Cerebellar nuclear complex (tissue), 1 donor: ENCODE data around the gene ADAMTSL3.
A peak's percentile ranks its signal among the peaks of the same experiment; 100 is the strongest.

Source experiments
- DNase-seq, 2 experiments: peaks; one replicate each; lab custom pipeline; 2025; lab: John Stamatoyannopoulos, UW

ADAMTSL3 gene

DNA sequence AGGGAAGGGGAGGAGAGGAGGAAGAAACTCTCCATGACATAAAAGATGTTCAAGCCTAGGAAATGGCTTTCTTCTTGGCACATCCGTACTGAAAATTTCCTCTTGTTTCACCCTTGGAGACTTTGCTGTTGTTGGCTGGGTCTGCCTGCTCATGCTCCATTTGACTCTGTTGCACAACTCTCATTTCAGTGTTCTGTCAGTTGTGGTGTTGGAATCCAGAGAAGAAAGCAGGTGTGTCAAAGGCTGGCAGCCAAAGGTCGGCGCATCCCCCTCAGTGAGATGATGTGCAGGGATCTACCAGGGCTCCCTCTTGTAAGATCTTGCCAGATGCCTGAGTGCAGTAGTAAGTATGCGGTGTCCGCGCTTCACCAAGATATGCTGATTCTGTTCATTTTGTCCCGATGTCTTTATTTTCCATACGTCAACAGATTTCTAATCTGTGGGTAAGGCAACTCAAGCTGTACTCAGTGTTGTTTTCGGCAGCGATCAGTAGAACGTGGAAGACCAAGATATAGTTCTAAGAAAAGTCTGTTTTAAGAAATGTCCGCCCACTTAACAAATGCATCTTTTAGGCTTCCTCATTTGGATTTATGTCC, 316.5 kb downstream of the ADAMTSL3 start:
- DNase-seq, result no peak

DNA sequence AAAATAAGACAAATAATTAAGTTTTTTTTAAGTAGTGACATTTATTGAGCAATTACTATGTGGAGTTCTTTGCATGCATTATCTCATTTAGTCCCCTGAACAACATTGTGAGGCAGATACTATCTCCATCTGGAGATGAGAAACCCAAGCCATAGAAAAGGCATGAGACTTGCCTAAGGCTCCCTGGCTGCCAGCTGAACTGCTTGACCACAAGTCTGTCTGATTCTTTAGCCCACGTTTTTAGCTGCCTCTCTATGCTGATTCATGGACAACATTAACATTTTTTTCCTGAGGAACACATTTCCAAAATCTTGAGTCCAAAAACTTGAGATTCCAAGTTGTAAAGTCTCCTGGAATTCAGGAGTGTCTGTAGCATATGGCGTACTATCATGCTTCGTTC, 318.1 kb downstream of the ADAMTSL3 start:
- DNase-seq, result no peak

DNA sequence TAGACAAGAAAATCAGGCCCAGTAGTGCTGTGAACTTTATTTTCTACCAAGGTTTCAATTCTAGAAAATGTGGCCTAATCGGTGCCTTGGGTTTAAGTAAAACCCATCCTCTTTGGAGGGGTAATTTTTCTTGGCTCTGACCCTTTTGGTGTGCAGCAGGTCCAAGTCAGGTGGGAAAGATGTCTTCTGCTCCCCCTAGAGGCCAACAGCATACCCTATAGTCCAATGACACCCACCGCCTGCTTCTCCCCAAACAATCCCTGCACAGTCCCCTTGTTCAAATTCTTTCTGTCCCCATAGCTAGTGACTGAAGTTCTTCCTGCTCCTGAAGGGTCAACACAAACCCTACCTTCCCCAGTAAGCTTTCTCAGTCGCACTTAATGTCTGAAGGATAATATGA, 319.9 kb downstream of the ADAMTSL3 start:
- no peak for DNase-seq

DNA sequence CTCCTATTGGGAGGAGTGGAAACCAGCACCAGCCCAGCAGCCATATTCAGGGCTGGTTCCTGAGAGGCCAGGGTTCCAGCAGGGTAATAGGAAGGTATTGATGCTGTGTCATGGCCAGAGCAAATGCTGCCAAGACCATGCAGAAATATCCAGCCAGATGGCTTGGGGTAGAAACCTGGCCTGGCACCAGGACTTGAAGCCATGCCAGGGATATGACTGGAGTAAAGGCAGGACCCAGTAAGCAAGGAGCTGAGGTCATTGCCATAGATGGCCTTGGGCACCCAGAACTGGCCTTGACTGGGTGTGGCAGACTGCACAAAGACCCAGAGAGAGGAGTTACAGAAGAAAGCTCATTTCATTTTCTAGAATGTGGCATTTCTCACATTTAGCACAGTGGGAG, 324.1 kb downstream of the ADAMTSL3 start:
- DNase-seq, result peak in 1 of 2 experiments; percentile 33

DNA sequence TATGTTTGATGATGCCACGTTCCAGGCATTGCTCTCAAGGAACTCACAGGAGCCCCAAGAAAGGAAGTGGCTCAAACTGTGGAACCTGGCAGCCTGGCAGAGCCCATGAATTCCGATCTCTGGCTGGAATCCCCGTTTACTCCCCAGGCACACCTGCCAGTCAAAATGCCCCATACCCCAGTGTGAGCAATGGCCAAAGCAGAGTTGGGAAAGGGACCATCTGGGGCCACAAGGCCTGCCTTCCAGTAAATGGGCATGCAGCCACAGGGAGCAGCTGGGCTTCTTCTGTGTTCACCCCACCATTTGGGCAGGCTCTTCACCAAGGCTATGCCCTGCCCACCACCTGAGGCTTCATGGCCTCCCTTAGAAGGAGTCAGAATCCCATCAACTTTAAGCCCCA, 324.7 kb downstream of the ADAMTSL3 start:
- no peak for DNase-seq

DNA sequence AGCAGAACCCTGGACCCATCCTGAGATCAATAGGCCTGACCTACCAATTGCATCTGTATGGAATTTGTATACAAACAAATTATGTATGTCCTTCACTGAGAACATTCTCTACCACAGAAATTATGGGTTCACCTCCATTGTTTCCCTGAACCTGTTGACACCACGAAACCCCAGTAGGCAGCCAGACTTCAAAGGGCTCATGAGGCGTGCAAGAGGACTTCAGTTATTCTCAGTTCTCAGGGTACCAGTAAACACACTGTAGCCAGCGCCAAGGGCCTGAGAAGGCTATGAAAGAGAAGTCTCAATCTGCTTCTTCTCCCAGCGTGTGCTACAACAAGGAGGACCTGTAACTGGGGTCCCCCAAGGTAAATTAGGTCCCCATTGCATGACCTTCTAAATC, 326.7 kb downstream of the ADAMTSL3 start:
- DNase-seq, result no peak

DNA sequence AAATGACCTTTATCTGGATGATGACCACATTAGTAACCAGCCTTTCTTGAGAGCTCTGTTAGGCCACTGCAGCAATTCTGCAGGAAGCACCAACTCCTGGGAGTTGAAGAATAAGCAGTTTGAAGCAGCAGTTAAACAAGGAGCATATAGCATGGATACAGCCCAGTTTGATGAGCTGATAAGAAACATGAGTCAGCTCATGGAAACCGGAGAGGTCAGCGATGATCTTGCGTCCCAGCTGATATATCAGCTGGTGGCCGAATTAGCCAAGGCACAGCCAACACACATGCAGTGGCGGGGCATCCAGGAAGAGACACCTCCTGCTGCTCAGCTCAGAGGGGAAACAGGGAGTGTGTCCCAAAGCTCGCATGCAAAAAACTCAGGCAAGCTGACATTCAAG, 328.8 kb downstream of the ADAMTSL3 start:
- DNase-seq, result no peak

DNA sequence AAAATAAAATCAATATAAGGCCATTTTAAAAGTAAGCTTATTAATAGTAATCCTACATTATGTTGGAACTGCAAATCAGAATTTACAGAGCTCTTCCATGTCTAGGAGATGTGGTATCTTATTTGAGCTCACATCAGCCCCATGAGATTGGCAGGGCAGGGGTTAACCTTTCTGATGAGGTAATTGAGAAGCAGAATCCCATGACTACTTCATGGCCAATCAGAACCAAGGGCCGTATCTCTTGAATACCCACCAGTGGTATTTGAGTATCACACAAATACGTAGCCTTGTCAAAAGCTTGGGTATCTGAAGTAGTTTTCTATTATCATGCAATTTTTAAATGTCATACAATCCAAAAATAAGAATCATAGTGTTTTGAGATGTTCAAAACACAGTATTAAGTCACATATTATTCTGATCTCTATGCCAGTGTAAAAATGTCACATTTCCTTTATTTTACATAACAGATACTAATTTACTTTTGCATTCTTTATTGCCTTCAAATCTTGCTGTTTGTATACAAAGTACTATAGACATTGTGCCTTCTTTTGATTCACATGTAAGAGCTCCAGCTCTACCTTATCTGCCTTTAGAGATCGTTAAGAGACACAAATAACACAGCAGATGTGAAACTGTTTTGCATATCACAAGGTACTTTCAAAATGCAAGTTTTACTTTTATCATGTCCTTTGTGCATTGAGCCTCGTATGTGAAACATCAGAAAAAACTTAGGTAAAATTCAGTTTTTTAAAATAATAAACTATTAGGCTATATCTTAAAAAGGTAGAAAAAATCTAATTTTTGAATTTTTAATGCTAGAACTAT, 329.9 kb downstream of the ADAMTSL3 start:
- DNase-seq, result no peak

DNA sequence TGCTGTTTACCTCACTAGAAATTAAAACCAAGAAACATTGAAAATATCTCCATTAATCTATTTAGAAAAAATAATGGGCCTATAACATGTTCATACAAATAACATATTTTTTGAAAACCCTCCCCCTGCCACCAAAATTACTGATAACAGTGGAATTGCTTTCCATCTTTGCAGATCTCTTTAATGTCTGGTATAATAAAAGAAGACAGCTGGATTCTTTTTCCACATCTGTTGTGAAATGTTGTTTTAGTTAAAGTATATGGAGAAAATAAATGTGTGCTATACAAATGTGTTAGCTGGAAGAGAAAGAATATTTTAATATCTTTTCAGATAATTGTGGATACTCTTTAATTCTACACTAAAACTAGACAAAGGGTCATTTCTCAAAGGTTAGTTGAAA, 330.7 kb downstream of the ADAMTSL3 start:
- no peak for DNase-seq

DNA sequence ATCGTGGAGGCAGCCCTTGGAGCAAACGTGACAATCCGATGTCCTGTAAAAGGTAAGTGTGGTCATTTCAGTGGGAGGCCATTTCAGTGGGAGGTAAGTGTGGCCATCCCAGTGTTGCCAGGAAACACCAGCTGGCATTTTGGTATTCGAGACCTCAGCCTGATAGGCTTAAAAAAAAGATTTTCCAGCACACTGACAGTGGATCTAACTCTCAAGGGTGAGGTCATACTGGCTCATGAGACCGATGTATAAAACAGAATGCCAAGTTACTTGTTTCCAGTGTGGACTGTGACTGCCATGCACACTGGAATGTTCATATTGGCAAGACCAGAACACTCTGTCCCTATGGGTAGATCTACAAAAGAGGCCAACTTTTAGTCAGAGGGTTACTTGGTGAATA, 337.2 kb downstream of the ADAMTSL3 start:
- DNase-seq, result no peak

DNA sequence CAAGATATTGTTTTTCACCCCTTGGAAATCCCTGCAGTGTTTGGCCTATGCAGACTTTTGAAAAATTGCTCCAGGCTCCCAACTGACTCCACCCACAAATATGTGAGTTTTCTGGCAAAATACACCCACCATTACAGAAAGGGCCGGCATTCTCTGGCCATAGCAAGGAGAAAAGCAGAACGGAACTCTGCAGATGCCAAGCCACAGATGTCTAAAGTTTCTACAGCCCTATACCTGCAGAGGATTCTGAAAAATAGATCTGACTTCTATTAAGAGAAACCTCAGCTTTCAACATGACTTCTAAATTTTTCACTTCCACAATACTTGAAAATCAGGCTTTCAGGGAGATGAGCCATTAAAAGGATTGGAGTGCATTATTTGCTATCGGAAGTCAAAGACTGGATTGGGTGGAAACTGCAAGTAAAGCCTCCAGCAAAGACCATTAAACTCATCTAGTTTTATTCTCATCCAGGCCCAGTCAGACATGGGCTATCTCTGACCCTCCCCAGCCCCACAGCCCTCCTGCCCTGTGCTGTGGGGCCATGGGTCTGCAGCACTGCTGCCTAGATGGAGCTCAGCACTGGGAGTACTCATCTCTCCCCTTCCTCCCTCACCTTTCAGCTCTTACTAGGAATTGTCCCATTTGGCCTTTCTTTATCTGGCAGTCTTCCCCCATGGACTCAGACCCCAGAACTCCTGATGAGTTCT, 338.6 kb downstream of the ADAMTSL3 start:
- DNase-seq, result no peak

DNA sequence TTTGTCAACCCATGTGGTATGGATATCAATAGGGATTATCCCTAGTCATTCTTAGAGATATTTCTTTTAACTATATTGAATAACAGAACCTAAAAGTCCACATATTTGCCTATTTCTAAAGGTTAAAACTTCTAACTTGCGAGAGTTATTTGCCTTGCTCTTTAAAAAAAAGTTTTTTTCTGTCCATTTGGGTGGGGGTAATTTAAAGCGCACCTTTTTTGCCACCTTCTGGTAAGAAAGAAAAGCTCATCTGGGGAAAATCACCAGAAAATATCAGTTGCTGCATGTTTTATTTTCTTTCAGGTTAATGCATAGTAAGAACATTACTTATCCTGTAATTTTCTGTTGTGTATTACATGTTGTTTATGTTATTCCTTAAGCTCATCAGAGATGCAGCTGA, 339.7 kb downstream of the ADAMTSL3 start:
- no peak for DNase-seq

DNA sequence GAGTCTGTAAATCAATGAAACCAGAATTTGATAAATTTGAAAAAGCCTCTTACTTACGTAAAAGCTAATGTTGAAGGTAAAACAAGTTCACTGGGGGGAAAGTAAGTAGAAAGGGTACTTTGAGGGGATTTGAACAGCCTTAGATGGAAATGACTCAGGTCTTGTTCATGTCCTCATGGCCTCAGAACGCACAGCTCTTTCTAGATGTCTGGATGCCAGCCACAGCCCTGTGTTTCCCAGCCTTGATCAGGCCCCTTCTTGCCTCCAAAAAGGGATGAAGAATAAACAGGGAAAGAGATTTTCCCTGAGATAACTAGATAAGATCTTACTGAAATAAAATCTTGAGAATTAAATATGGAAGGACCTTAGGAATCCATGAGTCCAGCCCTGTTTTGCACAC, 344.6 kb downstream of the ADAMTSL3 start:
- no peak for DNase-seq

DNA sequence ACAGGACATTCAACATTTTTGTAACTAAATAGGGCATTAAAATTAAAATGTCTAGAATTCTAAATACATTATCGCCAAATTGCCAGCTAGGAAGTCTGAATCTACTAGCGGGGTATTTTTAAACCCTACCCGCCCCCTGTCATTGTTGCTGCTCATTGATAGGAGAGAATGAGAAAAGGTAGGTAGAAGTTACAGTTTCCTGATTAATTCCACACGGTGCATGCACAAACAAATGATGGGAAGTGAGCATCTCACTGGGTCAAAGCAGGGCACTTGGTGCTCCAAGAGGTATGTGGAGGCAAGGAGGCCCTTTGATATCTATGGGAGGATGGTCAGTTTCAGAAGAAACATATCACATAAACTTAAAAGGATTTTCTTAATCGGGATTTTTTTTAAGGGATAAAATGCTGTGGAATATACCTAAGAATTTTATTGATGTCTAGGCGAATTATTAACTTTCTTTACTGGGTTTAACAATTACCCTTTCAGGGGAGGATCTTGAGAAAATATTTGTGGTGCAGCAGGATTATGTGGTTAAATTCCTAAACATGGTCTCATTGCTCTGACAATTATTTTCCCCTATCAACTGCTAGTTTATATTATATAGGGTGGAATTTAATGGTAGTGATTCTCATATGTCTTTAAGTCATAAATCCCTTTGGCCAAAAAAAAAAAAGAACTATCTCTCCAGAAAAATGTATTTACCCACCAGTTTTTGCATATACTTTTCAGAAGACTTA, 345.6 kb downstream of the ADAMTSL3 start:
- no peak for DNase-seq

DNA sequence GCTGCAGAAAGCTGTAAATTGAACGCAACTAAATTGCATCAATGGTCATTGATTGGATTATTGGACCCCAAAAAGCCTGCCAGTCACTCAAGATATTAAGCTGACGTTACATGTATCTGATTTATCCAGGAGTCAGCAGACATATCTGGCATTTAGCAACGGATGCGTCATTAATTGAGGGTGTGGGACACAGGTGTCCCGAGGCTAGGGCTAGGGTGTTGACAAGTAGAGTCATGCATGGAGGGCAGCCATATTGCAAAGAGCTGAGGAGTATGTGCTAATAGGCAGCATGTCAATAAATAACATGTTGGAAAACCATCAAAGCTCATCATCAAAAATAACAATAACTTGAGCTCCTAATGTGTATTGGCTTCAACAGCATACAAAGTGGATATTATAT, 347.1 kb downstream of the ADAMTSL3 start:
- DNase-seq, result no peak

DNA sequence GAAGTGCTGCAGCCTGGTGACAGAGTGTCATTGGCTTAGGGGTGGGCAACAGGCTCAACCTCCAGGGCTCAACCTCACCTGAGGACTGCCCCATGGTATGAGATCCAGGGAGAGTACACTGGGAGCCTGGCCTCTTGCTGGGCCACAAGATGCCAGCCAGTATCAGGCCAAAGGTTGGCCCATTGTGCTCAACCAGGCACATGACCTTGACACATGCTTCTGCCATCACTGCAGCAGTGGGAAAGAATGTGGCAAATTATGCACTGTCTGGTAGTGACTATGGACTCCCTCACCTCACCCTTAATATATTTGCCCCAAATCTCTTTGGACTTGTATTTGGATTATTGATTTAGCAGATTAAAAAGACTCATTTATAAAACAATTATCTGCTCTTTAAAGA, 347.7 kb downstream of the ADAMTSL3 start:
- no peak for DNase-seq

DNA sequence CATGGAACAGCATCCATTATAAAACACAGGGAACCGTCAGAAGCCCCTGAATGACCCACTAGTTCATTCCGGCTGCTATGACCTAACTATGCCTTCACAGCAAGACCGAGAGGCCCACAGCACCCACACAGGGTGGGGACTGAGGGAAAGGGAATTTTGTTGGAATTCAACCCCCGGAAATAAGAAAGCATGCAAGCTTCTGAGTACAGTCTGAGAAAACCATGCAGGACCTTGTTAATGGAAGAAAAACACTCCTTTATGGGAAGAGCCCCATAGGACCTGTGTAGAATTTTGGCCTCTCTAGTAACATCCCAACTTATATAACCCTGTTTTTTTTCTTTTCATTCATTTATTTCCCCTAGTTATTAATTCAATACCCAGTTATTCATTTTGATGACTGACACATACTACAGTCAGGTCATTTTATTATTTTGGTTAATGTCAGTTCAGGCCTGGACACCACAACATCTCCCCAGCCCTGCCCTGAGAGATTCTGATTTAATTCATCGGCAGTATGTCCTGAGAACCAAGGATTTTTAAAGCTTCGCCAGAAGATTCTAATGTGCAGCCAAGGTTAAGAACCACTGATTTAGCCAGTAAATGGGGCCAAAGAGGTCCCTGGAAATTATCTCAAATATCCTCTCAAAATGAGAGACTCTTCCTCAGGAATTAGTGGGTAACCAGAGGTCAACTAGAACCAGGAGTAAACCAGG, 350.0 kb downstream of the ADAMTSL3 start:
- DNase-seq, result no peak

DNA sequence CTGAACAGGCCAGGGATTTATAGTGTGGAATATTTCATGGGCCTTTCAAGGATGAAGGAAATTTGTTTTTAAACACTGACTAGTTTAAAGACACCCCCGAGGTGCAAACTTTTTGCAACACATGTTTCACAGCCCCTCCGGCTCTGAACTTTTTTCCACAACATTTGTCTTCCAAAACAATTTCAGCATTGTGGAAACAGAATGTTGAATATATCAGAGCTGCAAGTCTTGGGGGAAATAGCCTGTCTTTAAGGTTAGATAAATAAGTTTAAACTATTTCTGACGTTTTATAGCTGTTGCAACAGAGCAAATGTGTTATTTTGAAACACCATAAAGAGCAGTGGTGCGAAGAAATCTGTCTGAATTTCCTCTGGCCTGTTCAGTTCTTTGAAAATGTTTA, 352.5 kb downstream of the ADAMTSL3 start:
- DNase-seq, result no peak

DNA sequence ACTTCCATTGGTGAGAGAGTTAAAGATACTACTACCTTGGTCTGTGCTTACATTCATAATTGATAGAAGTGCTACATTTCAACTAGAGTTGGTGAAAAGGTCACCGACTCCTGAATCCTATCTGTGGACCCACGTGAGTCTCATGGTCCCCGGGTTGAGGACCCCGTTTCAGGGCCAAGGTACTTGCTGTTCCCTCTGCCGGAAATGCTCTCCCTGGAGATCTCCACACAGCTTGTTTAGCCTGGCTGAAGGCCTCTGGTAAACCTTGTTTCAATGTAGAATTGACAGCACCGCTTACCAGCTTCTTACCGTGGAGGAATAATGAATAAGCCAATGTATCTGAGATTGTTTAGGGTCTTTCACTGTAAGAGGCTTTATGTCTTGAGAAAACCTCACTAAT, 355.7 kb downstream of the ADAMTSL3 start:
- no peak for DNase-seq

DNA sequence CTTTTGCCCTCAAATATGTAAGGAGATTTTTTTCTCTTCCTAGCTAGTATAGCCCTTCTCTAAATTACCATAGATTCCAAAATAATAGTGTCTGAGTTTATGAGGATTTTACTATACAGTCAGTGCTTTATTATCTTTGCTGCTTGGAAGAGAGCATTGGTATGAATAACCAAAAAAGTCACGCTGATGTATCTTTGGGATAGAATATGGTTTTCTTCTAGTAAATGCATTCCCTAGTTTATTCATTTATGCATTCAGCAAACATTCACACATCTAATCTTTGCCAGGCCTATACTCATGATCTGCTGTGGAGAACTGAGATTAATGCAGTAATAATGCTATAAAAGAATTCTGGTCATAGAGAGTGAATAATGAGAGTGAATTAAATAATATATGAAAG, 356.3 kb downstream of the ADAMTSL3 start:
- no peak for DNase-seq

DNA sequence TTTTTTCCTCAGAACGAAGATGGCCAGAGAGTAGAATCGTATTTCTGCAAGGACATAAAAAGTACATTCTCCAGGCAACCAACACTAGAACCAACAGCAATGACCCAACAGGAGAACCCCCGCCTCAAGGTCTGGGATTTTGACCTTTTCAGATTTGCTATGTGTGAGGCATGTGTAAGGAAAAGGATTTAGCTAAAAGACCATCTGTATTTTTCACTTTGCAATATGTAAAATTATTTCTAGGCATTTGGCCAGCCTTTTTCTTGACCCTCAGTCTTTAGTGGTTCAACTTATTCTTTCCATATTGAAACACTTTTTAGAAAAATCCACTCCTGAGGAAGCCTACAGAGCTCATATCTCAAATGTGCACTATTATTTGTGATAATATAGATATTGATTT, 362.4 kb downstream of the ADAMTSL3 start:
- no peak for DNase-seq

DNA sequence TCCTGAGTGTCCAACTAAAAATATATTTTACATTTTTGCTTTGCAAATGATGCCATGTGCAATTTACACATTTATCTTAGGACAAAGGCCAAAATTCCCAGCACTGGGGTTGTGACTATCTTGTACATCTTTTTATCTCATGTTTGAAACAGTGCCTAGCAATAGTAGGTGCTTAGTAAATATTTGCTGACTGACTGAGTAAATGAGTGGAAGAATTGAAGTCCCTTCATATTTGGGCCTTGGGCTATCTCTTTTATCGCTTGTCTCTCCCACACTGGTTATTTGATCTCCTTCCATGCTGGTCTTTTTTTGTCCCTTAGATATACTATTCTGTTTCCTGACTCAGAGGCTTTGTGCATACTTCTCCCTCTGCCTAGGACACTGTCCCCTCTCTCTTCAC, 368.6 kb downstream of the ADAMTSL3 start:
- no peak for DNase-seq
